Umbilical cord (tissue), 2 donors: Measurements from ENCODE around the gene PPP2R5D. TPM values are rescaled to one million over a fixed set of nuclear protein-coding genes. Genes with fewer than 3 reads are reported as not detected.

Source experiments
- DNase-seq: peaks from one replicate; pipeline ENCODE4 v3.0.0-alpha.2; 2015; ENCODE audit warnings: low spot score
- total RNA-seq: library from RNA; depleted of rRNA; stranded (reverse); fragments of >200 nt; gene quantifications from one replicate; pipeline ENCODE4 v1.2.3, GENCODE V29; 2014; ENCODE audit warnings: low replicate concordance; ENCODE audit not compliant: insufficient read depth

The PPP2R5D gene
- total RNA-seq, 1 donor from 2014 or later = 26.7 TPM

- DNase-seq = no peak
These were observed 21.1 kb upstream of the PPP2R5D start for GRCh38 chr6:42963179-42963854.

- DNase-seq = no peak
These were observed 20.3 kb upstream of the PPP2R5D start for GRCh38 chr6:42963855-42964605.

GRCh38 chr6:42966571-42966970 is 17.8 kb upstream of the PPP2R5D start:
- no peak for DNase-seq

- no peak for DNase-seq
These were observed 17.1 kb upstream of the PPP2R5D start for GRCh38 chr6:42967228-42967627.

DNA sequence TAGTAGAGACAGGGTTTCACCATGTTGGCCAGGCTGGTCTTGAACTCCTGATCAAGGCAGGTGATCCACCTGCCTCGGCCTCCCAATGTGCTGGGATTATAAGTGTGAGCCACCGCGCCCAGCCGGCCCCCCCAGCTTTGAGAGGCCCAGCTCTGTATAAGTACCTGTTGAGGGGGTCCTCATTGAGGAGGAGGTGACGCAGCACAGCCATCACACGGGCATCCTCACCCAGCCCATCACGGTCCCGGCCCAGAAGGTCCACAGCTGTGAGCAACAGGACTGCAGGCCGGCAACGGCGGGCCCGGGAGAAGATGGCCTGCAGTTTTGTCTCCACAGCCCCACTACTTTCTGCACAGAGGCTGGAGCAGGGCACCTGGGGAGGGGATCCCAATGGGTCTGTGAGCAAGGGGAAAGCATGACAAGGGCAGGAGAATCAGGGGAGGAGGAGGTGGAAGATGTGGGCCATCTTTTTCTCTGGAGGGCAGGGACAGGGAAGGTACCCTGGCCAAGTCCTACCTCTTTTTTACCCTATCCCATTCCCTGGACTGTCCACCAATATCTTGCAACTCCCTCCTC is 16.2 kb upstream of the PPP2R5D start:
- DNase-seq = no peak

- DNase-seq = no peak
These were observed 15.6 kb upstream of the PPP2R5D start for GRCh38 chr6:42968783-42969182.

GRCh38 chr6:42969431-42969830 is 14.9 kb upstream of the PPP2R5D start:
- no peak for DNase-seq

DNA sequence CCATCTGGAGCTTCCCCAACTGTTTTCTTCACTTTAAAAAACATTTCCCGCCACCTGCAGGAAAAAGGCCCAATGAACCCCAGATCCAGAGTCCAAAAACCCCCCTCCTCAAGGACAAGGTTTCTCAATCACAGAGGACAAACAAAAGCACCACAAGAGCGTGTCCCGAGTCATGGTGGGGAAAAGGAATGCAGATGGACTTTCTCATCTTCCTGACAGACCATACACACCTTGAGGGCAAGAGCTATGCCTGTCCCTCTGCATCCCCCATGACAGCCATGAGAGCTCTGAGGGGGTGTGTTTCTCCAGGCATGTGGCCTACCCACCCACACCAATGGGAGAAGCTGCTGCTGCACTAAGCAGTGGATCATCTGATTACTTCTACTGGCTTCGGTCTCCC is 14.4 kb upstream of the PPP2R5D start:
- DNase-seq = no peak

DNA sequence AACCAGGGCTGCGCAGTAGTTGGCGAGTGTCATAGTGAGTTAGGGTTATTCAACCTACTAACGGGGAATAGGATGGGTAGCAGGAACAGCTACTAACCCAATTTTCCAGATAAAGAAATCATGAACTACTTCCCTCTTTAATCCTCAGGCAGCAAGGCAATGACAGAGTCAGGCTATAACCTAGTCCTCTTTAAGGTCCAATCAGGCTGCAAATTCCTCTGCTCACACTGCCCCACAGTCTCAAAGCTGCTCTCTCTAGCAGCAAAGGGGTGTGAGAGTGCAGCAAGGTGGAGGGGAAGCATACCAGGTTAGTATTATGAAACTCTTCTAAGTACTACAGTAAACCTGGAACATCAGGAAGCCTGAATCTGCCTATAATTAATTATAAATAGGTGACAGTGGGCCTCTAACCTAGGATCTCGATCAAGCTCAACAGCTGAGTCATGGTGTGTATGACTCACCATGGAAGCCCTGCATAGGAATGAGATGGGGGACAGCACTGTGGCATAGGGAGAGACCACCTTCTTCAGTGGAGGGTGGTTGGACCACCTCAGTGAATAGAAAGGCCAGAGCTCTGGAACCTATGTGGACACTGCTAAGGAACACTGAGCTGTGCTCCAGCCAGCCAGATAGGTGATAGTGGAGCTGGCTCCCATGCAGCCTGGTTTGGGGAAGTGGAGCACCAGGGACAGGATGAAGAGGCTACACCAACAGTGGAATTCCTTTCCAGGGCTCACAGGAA is 13.3 kb upstream of the PPP2R5D start:
- DNase-seq = no peak

GRCh38 chr6:42971746-42972327 is 12.5 kb upstream of the PPP2R5D start:
- DNase-seq = no peak

GRCh38 chr6:42973926-42974325 is 10.4 kb upstream of the PPP2R5D start:
- no peak for DNase-seq

DNA sequence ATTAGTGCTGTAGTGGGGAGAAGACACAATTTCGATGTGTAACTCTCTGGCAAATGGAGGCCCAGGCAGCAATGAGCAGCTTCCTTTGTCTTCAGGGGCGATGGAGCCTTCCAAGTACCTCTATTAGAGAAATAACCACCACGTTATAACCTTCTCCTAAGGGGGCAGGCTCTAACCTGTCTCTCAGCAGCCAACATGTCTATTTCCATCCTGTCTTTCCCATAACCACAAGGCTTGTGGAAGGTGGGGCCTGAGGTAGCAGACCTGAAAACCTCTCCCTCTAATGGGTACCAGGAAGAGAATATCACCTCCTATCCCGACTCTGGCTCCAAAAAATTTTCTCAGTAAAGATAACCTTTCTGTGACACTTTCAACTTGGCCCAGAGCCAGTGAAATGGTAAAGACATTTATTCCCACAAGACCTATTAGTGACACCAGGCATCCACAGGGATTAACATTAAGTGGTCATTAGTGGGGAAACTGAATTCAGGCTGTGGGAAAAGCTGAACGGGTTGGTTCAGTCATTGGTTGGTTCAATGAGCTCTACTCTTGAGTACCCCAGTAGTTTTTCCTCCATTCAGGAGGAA is 9.4 kb upstream of the PPP2R5D start:
- DNase-seq = no peak

DNA sequence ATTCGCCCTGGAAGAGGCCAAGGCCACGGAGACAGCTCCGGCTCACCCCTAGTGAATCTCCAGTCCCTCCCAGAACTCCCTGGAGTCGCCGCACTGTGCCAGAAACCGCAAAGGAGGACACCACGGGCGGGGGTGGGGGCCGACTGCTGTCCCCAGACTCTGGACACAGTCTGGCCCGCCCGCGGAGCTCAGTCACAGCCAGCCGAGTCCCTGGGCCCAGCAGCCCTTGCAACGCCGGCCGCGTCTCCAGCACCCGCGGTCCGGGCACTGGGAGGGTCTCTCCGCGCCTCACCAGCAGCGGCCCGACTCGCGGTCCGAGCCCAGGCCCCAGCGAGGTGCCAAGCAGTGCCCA is 5.9 kb upstream of the PPP2R5D start:
- no peak for DNase-seq

DNA sequence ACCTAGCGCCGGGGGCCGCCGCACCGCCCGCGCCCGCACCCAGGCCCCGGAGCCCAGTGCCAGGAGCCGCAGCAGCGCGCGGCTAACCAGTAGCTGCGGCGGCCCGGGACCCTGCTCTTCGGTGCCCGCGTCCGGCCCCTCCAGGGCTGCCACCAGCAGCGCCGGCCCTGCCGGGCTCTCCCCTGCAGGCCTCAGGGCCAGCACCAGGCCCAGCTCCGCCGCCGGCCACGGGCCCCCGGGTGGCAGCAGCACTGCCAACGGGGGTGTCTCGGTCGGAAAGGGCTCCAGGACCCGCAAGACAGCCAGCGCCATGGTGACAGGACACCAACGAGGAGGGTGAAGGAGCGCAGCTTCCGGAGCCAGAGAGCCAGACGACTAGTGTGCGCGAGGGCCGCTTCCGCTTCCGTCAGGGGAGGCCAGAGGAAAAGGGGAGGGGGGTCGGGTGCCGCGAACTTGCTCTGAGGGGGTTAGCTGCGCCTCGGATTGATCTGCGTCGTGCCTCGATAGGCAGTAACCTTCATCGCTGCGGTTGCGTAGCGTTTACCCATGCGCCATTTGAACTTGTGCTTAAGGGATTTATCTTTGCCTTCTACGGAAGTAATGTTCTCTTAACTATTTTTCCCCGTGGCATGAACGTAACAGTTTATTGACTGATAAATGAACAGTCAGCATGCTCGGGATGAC is 5.4 kb upstream of the PPP2R5D start, which contains the start of gene PEX6:
Gene PEX6, minus strand, starts transcription at position 343 of the 684 bp plus-strand sequence. Its CDS starts 31 bp downstream, at position 312.
- peak; percentile 94 for DNase-seq

- no peak for DNase-seq
These were observed 4.7 kb upstream of the PPP2R5D start for GRCh38 chr6:42979523-42980177.

GRCh38 chr6:42981836-42982235 is 2.5 kb upstream of the PPP2R5D start:
- no peak for DNase-seq

DNA sequence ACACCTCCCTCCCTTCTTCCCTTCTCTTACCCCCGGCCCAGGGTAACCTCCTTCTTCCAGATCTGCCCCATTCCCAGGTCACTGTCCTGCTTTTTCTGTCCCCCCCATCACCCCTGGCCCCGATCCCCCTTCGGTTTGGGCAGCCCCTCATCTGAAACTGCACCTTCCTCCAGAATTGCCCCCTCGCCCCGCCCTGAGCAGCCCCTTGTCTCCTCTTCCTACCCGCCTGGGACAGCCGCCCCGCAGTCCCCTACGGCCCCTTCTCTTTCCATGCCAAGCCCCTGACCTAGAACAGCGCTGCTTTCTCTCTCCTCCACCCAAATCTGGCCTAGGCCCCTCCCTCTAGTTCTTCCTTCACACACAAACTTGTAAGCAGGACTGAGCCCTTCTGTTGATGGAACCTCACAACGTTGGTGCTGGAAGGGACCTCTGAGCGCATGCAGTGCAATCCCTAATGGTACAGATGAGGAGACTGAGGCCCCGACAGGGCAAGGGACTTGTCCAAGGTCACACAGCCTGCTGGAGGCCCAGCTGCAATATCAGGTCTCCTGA is 630 bp downstream of the PPP2R5D start:
- DNase-seq = peak; percentile 63

GRCh38 chr6:42987533-42988451 is 3.4 kb downstream of the PPP2R5D start:
- no peak for DNase-seq

- no peak for DNase-seq
These were observed 4.2 kb downstream of the PPP2R5D start for GRCh38 chr6:42988486-42989020.
